Upper lobe of left lung (tissue), 4 donors: ENCODE measurements around the gene GMEB1.
"Not testable (repeated sequence)": the region's sequence is repeated elsewhere in the genome, so short reads cannot be mapped to it uniquely, and the experiment has no call there.

ENCODE experiments used
- CTCF ChIP-seq, 6 experiments: fragments of 450-650 bp in 4 of 6; fragments of 200-600 bp in 2 of 6; sonication (generic) in 2 of 6; IDR thresholded peaks; one replicate each; pipeline ENCODE4 v1.5.1; 2016 to 2019; ENCODE audit warnings: antibody characterized with exemption in 6 of 6
- POLR2AphosphoS5 ChIP-seq, 2 donors: sonication (generic); formaldehyde crosslinking; IDR thresholded peaks; one replicate each; pipeline ENCODE4 v1.5.1; 2017; ENCODE audit warnings: antibody characterized with exemption in 2 of 2

- not testable (repeated sequence) for TF ChIP-seq CTCF, POLR2AphosphoS5 (IDR thresholded peaks at IDR 0.05)
Observed at GRCh38 chr1:28655448-28656311, 12.9 kb upstream of the GMEB1 start.
